ENCODE measurements around the gene HEPN1.

Gene HEPN1

DNA sequence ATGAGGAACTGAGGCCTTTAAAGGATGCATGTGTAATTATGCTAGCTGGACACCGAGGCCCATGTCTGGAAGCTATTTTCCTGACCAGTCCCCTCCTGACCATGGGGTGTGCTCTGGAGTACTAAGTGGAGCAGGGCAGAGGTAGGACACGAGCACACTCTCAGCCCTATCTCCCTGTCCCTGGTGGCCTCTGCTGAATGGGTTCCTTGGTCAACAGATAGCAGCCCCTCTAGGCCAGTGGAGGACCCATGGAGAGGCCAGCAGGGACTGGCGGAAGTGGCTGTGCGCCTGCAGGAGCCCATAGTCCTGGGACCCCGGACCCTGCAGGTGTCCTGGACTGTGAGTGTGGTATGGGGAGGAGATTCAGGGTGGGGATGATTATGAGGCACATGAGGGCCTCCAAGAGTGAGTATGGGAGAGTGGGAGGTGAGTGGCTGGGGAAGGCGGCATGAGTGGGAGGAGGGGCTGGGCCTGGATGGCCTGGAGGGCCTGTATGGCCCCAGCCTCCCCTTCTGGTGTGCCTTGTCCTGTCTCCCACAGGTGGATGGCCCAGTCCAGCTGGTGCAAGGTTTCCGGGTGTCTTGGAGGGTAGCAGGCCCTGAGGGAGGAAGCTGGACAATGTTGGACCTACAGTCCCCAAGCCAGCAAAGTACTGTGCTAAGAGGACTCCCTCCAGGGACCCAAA lies 44.3 kb upstream of the HEPN1 start:
- no peak overlapping the region for H3K4me3 ChIP-seq (ENCODE audit: low read depth, low read length)
- TF ChIP-seq, protein P1, sequence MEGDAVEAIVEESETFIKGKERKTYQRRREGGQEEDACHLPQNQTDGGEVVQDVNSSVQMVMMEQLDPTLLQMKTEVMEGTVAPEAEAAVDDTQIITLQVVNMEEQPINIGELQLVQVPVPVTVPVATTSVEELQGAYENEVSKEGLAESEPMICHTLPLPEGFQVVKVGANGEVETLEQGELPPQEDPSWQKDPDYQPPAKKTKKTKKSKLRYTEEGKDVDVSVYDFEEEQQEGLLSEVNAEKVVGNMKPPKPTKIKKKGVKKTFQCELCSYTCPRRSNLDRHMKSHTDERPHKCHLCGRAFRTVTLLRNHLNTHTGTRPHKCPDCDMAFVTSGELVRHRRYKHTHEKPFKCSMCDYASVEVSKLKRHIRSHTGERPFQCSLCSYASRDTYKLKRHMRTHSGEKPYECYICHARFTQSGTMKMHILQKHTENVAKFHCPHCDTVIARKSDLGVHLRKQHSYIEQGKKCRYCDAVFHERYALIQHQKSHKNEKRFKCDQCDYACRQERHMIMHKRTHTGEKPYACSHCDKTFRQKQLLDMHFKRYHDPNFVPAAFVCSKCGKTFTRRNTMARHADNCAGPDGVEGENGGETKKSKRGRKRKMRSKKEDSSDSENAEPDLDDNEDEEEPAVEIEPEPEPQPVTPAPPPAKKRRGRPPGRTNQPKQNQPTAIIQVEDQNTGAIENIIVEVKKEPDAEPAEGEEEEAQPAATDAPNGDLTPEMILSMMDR (IDR thresholded peaks at IDR 0.05; ENCODE audit: low read depth, low read length), result no peak

DNA sequence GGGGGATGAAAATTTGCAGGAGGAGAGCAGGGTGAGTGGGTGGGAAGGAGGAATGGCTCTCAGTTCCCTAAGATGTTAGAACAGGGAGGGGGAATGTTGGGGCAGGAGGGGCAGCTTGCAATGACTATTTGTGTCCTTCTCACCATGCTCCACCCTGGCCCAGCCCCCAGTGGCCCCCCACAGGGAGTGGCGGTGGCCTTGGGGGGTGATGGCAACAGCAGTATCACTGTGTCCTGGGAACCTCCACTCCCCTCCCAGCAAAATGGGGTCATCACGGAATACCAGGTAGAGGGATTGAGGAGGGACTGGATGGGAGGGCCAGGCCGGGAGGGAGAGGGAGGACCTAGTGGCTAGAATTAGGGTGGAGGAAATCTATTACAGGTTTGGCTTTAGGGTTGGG lies 43.6 kb upstream of the HEPN1 start:
- TF ChIP-seq, protein P1 (IDR thresholded peaks at IDR 0.05; ENCODE audit: low read depth, low read length), result no peak
- H3K4me3 ChIP-seq (ENCODE audit: low read depth, low read length), result peak overlapping the region; percentile 69

GRCh38 chr11:124875943-124876817 lies 42.9 kb upstream of the HEPN1 start:
- TF ChIP-seq, protein P1 (IDR thresholded peaks at IDR 0.05; ENCODE audit: low read depth, low read length), result peak; percentile 55; the same call in 1 of the 2 replicates

DNA sequence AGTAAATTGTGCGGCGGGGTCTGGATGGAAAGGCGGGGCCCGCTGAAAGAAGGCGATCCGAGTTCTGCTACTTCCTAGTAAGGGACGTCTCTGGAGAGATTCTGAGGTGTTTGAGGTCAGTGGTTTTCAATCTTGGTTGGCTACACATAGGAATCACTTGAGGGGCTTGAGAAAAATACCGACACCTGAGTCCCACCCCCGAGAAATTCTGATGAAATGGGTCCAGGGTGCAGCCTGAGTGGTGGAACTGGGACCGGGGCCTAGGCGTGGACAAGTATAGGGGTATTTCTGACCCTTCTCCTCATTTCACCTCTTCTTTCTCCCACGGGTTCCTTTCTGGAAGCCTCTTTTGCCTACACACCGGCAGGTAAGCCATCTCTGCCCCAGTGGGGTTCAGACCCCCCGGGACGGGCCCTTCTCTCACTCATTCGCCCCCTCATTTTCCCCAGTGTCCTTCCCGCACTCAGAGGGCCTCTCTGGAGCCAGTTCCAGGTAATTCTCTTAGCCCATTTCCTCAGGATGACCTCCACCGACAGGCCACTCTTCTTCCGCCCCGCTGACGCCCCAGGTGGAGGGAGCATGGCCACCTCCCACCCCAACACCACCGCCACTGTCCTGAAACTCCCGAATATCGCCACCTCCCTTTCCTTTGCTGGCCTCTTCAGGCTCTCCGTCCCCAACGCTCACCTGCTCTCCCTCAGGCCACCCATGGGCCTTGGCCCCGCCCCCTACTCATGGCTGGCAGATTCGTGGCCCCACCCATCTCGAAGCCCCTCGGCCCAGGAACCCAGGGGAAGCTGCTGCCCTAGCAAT lies 42.0 kb upstream of the HEPN1 start:
- TF ChIP-seq, protein P1 (IDR thresholded peaks at IDR 0.05; ENCODE audit: low read depth, low read length), result no peak
- H3K4me3 ChIP-seq (ENCODE audit: low read depth, low read length), result peak overlapping the region; percentile 69

More at GRCh38 chr11:124875943-124876817, 42.9 kb upstream of the HEPN1 start:
- peak overlapping the region; percentile 69 for H3K4me3 ChIP-seq (ENCODE audit: low read depth, low read length)

- no peak overlapping the region for H3K4me3 ChIP-seq (ENCODE audit: low read depth, low read length)
- TF ChIP-seq, protein P1 (IDR thresholded peaks at IDR 0.05; ENCODE audit: low read depth, low read length), result no peak
Measured at GRCh38 chr11:124877631-124877909, 41.5 kb upstream of the HEPN1 start.

DNA sequence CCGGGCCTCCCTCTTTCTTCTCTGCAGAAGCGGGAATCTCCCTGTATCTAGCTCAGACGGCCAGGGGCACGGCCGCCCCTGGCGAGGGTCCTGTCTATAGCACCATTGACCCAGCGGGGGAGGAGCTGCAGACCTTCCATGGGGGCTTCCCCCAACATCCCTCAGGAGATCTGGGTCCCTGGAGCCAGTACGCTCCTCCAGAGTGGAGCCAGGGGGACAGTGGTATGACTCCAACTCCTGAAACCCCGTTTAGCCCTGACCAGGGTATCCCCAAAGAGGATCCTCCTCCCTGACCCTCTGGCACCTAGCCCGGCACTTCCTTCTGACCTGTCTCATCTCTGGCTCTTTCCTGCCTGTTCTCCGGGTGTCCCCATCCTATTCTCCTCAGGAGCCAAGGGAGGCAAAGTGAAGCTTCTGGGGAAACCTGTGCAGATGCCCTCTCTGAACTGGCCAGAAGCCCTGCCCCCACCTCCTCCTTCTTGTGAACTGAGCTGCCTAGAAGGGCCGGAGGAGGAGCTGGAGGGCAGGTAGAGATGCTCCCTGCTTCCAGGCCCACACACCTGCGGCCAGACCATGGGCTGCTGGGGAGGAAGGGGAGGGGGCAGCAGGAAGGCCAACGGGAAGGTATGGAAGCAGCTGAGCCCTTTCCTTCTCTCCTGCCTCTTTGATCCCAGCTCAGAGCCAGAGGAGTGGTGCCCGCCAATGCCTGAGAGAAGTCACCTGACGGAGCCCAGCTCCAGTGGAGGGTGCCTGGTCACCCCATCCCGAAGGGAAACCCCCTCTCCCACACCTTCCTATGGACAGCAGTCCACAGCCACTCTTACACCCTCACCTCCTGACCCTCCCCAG lies 40.9 kb upstream of the HEPN1 start:
- no peak overlapping the region for H3K4me3 ChIP-seq (ENCODE audit: low read depth, low read length)
- TF ChIP-seq, protein P1 (IDR thresholded peaks at IDR 0.05; ENCODE audit: low read depth, low read length), result no peak
